Measurements from ENCODE around the gene CCL16. TPM values are rescaled to one million over a fixed set of nuclear protein-coding genes. Genes with fewer than 3 reads are reported as not detected.

The CCL16 gene
- polyA plus RNA-seq, 1 donor from 2014 or later = not detected

DNA sequence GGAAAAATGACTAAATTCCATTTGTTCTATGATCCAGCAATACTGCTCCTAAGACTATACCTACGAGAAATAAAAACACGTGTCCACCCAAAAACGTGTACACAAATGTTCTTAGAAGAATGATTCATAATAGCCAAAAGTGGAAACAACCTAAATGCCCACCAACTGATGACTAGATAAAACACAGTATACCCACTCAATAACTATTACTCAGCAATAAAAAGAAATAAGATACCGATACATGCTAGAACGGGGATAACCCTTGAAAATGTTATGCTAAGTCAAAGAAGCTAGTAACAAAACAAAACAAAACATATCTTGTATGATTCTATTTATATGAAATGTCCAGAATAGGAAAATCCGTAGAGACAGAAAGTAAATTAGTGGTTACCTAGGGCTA, 17.6 kb downstream of the CCL16 start:
- Histone ChIP-seq H3K4me2 (ENCODE audit: low read length) (no peak overlapping the region), H3K36me3 (ENCODE audit: insufficient read depth, low read length) (no peaks in the 10 kb centered on the region), H3K9me2 (ENCODE audit: insufficient read depth, low read length) (no peaks in the 10 kb centered on the region), H3F3A (ENCODE audit: insufficient read depth, low read length, poor library complexity, severe bottlenecking) (no peaks in the 10 kb centered on the region), H3K9ac (ENCODE audit: low read length) (no peak overlapping the region), H3K79me2 (replicated peaks; ENCODE audit: insufficient read depth, low read length) (no peaks in the 10 kb centered on the region), H3K27ac (ENCODE audit: low read length) (no peak overlapping the region), H2AFZ (ENCODE audit: low read depth, low read length) (no peak overlapping the region), H3K4me3 (ENCODE audit: low read length) (no peak overlapping the region), H3K9me3 (ENCODE audit: low read length) (no peaks in the 10 kb centered on the region), H4K20me1 (ENCODE audit: insufficient read depth) (no peaks in the 10 kb centered on the region), H3K27me3 (ENCODE audit: insufficient read depth, low read depth, low read length) (no peaks in the 10 kb centered on the region)
- TF ChIP-seq EZH2 (IDR thresholded peaks at IDR 0.05; ENCODE audit: borderline replicate concordance, insufficient read depth, low read length, poor library complexity, severe bottlenecking) = no peak
- TF ChIP-seq MXI1 (conservative IDR thresholded peaks at IDR 0.05; ENCODE audit: poor library complexity, severe bottlenecking) = no peak
- TF ChIP-seq REST (IDR thresholded peaks at IDR 0.05; ENCODE audit: borderline replicate concordance) = no peak
- no peak for TF ChIP-seq CTCF (IDR thresholded peaks at IDR 0.05; ENCODE audit: poor library complexity, severe bottlenecking)
- TF ChIP-seq EP300 (conservative IDR thresholded peaks at IDR 0.05; ENCODE audit: poor library complexity, severe bottlenecking) = no peak
- TF ChIP-seq SMC3 (conservative IDR thresholded peaks at IDR 0.05; ENCODE audit: poor library complexity) = no peak
- TF ChIP-seq POLR2AphosphoS5 (IDR thresholded peaks at IDR 0.05) = no peak
- no peak for TF ChIP-seq TAF1 (IDR thresholded peaks at IDR 0.05; ENCODE audit: low read depth)
- TF ChIP-seq RAD21 (conservative IDR thresholded peaks at IDR 0.05) = no peak

DNA sequence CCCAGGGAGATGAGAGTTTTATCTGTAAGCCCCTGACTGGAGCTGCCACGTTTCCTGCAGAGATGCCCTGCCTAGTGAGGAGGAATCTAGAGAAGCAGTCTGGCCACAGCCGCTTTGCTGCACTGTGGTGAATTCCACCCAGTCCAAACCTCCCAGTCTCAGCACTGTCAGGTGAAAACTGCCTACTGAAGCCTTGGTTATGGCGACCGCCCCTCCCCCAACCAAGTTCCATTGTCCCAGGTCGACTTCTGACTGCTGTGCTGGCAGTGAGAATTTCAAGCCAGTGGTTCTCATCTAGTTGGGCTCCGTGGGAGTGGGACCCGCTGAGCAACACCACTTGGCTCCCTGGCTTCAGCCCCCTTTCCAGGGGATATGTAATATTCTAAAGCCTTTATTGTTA, 27.6 kb downstream of the CCL16 start:
- H3K4me2 ChIP-seq (ENCODE audit: low read length) = no peak overlapping the region
- no peaks in the 10 kb centered on the region for H3K36me3 ChIP-seq (ENCODE audit: insufficient read depth, low read length)
- no peaks in the 10 kb centered on the region for H3K27me3 ChIP-seq (ENCODE audit: insufficient read depth, low read depth, low read length)
- no peaks in the 10 kb centered on the region for H3K79me2 ChIP-seq (replicated peaks; ENCODE audit: insufficient read depth, low read length)
- no peaks in the 10 kb centered on the region for H3F3A ChIP-seq (ENCODE audit: insufficient read depth, low read length, poor library complexity, severe bottlenecking)
- H3K27ac ChIP-seq (ENCODE audit: low read length) = no peak overlapping the region
- TF ChIP-seq POLR2AphosphoS5 (IDR thresholded peaks at IDR 0.05) (no peak), MXI1 (conservative IDR thresholded peaks at IDR 0.05; ENCODE audit: poor library complexity, severe bottlenecking) (no peak), CTCF (IDR thresholded peaks at IDR 0.05; ENCODE audit: poor library complexity, severe bottlenecking) (no peak), RAD21 (conservative IDR thresholded peaks at IDR 0.05) (no peak), REST (IDR thresholded peaks at IDR 0.05; ENCODE audit: borderline replicate concordance) (no peak), TAF1 (IDR thresholded peaks at IDR 0.05; ENCODE audit: low read depth) (no peak), SMC3 (conservative IDR thresholded peaks at IDR 0.05; ENCODE audit: poor library complexity) (no peak), EP300 (conservative IDR thresholded peaks at IDR 0.05; ENCODE audit: poor library complexity, severe bottlenecking) (no peak), EZH2 (IDR thresholded peaks at IDR 0.05; ENCODE audit: borderline replicate concordance, insufficient read depth, low read length, poor library complexity, severe bottlenecking) (no peak)
- no peak overlapping the region for H3K4me3 ChIP-seq (ENCODE audit: low read length)
- no peaks in the 10 kb centered on the region for H3K9me3 ChIP-seq (ENCODE audit: low read length)
- no peaks in the 10 kb centered on the region for H4K20me1 ChIP-seq (ENCODE audit: insufficient read depth)
- H3K9ac ChIP-seq (ENCODE audit: low read length) = no peak overlapping the region
- H2AFZ ChIP-seq (ENCODE audit: low read depth, low read length) = no peak overlapping the region
- H3K9me2 ChIP-seq (ENCODE audit: insufficient read depth, low read length) = no peaks in the 10 kb centered on the region
